Activated CD4-positive, alpha-beta T cell treated with anti-CD3 and anti-CD28 coated beads, Interleukin-2, amount 50 U/mL, for 4 hours (primary cell): Measurements from ENCODE around the gene C11orf21.
"Not testable (repeated sequence)": the region's sequence is repeated elsewhere in the genome, so short reads cannot be mapped to it uniquely, and the experiment has no call there.

Experiments
- DNase-seq, 2 experiments: peaks; one replicate each; pipeline ENCODE4 v3.0.0-alpha.2; 2020

Gene C11orf21

GRCh38 chr11:2295971-2296912 is 5.5 kb downstream of the C11orf21 start:
- DNase-seq = no peak

GRCh38 chr11:2294926-2295290 is 6.8 kb downstream of the C11orf21 start:
- no peak for DNase-seq

- DNase-seq = no peak
These were observed 7.5 kb downstream of the C11orf21 start for GRCh38 chr11:2293984-2294925.

- no peak for DNase-seq
These were observed 8.2 kb downstream of the C11orf21 start for GRCh38 chr11:2293531-2293971.

- DNase-seq = no peak
These were observed 11.3 kb downstream of the C11orf21 start for GRCh38 chr11:2290351-2290841.

GRCh38 chr11:2289859-2290258 is 11.9 kb downstream of the C11orf21 start:
- no peak for DNase-seq

- DNase-seq = no peak
These were observed 12.4 kb downstream of the C11orf21 start for GRCh38 chr11:2289350-2289749.

- DNase-seq = no peak
These were observed 14.6 kb downstream of the C11orf21 start for GRCh38 chr11:2287091-2287490.

GRCh38 chr11:2286350-2286749 is 15.4 kb downstream of the C11orf21 start:
- not testable (repeated sequence) for DNase-seq

GRCh38 chr11:2280208-2280607 is 21.5 kb downstream of the C11orf21 start:
- DNase-seq = no peak

GRCh38 chr11:2277933-2278523 is 23.7 kb downstream of the C11orf21 start:
- DNase-seq = no peak

GRCh38 chr11:2277008-2277346 is 24.7 kb downstream of the C11orf21 start:
- no peak for DNase-seq

- no peak for DNase-seq
These were observed 25.3 kb downstream of the C11orf21 start for GRCh38 chr11:2276280-2277007.

GRCh38 chr11:2275334-2276279 is 26.1 kb downstream of the C11orf21 start:
- no peak for DNase-seq

- DNase-seq = no peak
These were observed 27.9 kb downstream of the C11orf21 start for GRCh38 chr11:2273771-2274170.

GRCh38 chr11:2273311-2273710 is 28.4 kb downstream of the C11orf21 start:
- no peak for DNase-seq

GRCh38 chr11:2272946-2273280 is 28.8 kb downstream of the C11orf21 start:
- no peak for DNase-seq

- no peak for DNase-seq
These were observed 29.3 kb downstream of the C11orf21 start for GRCh38 chr11:2272228-2272945.

GRCh38 chr11:2271327-2272227 is 30.1 kb downstream of the C11orf21 start:
- no peak for DNase-seq

- DNase-seq = peak; percentile 34 to 57
These were observed 30.7 kb downstream of the C11orf21 start for GRCh38 chr11:2271077-2271326.
